Tibial artery (tissue), 4 donors: ENCODE results near the gene COPE.

Experiments used
- DNase-seq, 2 donors: peaks; one replicate each; pipeline ENCODE4 v3.0.0-alpha.2; 2019
- H3K27ac ChIP-seq, 2 donors: fragments of 200-600 bp; sonication (generic) in 1 of 2; 1 replicate in 1 of 2; 2 replicates in 1 of 2; pipeline ENCODE4 v1.5.1; 2018 to 2019; ENCODE audit warnings: mild to moderate bottlenecking in 1 of 2
- H3K27me3 ChIP-seq, 2 donors: fragments of 200-600 bp; sonication (generic) in 1 of 2; one replicate each; pipeline versions ENCODE4 v1.5.1 to v1.6.0; 2016 to 2019
- H3K36me3 ChIP-seq, 3 donors: fragments of 200-600 bp; sonication (generic) in 2 of 3; one replicate each; pipeline ENCODE4 v1.5.1; 2016 to 2019; ENCODE audit warnings: mild to moderate bottlenecking in 2 of 3
- H3K4me1 ChIP-seq, 4 donors: fragments of 200-600 bp; sonication (generic) in 2 of 4; 1 replicate in 3 of 4; 2 replicates in 1 of 4; pipeline ENCODE4 v1.5.1; 2016 to 2019
- H3K4me3 ChIP-seq, 2 donors: fragments of 200-600 bp; sonication (generic) in 1 of 2; 1 replicate in 1 of 2; 2 replicates in 1 of 2; pipeline ENCODE4 v1.5.1; 2018 to 2019; ENCODE audit warnings: mild to moderate bottlenecking in 2 of 2
- H3K9me3 ChIP-seq, 3 donors: fragments of 200-600 bp; sonication (generic) in 1 of 3; one replicate each; pipeline ENCODE4 v1.5.1; 2016 to 2019
- CTCF ChIP-seq, 2 experiments: fragments of 200-600 bp in 1 of 2; fragments of 450-650 bp in 1 of 2; IDR thresholded peaks; one replicate each; pipeline ENCODE4 v1.5.1; 2017 to 2019; ENCODE audit warnings: antibody characterized with exemption in 2 of 2, mild to moderate bottlenecking in 1 of 2, moderate library complexity in 1 of 2
- intact Hi-C: fragments of 100-400 bp; cut with DNase I; formaldehyde crosslinking; loops from one replicate; pipeline ENCODE4 v1.15.0; 2023; ENCODE audit warnings: low total_unique reads

COPE gene

DNA sequence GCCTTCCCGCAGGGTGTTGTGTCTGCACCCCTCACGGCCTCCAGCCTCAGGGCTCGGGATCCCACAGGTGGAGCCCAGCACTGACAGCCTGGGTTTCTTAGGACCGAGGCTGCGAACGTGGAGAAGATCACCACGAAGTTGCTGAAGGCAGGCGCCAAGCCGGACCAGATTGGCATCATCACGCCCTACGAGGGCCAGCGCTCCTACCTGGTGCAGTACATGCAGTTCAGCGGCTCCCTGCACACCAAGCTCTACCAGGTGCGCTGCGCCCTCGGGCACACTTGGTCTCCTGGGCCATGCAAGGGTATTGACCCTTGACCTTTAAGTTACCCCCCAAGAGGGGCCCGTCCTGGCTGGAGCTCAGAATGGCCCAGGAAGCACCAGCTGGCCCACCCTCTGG, 58.5 kb downstream of the COPE start:
- Histone ChIP-seq H3K4me1 (no peaks in the 10 kb centered on the region), H3K27me3 (no peaks in the 10 kb centered on the region), H3K27ac (no peak overlapping the region), H3K4me3 (no peak overlapping the region), H3K36me3 (peaks cover 97 to 100% (median 100%) of the 10 kb centered on the region in 3 donors), H3K9me3 (no peaks in the 10 kb centered on the region)
- intact Hi-C loops = no loop called here
- DNase-seq = no peak
- TF ChIP-seq CTCF (IDR thresholded peaks at IDR 0.05) = no peak

DNA sequence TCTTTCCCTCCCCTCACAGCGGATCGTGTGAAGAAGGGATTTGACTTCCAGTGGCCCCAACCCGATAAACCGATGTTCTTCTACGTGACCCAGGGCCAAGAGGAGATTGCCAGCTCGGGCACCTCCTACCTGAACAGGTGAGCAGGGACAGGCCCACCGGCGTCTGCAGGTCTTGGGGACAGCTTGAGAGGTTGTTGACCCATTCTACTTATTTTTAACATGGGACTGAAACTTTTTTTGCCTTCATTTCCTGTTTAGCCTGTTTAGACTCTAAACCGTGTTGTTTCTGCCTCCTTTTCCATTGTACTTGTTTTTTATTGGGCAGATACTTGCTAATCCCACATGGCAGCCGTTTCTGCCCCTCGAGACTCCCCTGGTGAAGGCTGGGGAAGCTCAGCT, 58.9 kb downstream of the COPE start:
- H3K9me3 ChIP-seq = no peaks in the 10 kb centered on the region
- no peak for TF ChIP-seq CTCF (IDR thresholded peaks at IDR 0.05)
- intact Hi-C loops = no loop called here
- no peak overlapping the region for H3K4me3 ChIP-seq
- DNase-seq = no peak
- no peaks in the 10 kb centered on the region for H3K27me3 ChIP-seq
- no peak overlapping the region for H3K27ac ChIP-seq
- H3K4me1 ChIP-seq = no peaks in the 10 kb centered on the region
- H3K36me3 ChIP-seq = peaks cover 97 to 100% (median 100%) of the 10 kb centered on the region in 3 donors

- intact Hi-C loops = no loop called here
- DNase-seq = no peak
- TF ChIP-seq CTCF (IDR thresholded peaks at IDR 0.05) = no peak
Observed at GRCh38 chr19:18859676-18860301, 59.4 kb downstream of the COPE start.

DNA sequence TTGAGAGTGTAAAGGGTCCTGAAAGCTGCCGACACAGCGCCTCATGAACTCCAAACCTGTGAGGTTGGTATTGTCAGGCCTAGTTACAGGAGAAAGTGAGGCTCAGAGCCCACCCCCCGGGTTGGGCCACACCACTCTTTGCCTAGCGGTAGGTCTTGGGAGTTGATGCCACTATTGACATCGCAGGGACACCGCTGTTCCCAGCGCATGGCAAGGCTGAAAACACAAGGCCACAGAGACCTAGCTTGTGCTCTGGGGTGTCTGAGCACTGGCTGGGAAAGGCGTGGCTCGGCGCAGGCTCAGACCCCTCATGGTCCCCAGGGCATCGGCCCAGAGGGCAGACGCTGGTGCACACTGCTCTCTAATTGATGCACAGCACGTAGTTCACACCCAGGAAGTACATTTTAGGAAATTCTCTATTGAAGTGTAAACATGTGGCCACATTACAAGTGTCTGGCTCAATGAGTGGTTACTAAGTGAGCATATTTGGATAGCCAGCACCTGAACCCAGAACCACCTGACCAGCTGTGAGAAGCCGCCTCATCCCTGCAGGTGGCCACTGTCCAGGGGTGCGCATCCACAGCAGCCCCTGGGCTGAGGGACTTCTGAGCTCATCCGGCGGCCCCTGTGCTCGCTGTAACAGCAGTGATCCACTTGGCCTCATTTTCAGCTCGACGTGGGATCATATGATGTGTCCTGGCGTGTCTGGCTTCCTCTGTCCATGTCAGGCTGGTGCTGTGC, 60.1 kb downstream of the COPE start:
- H3K9me3 ChIP-seq = no peaks in the 10 kb centered on the region
- H3K36me3 ChIP-seq = peaks cover 100% of the 10 kb centered on the region in 3 donors
- H3K4me1 ChIP-seq = no peaks in the 10 kb centered on the region
- no peak for TF ChIP-seq CTCF (IDR thresholded peaks at IDR 0.05)
- no peaks in the 10 kb centered on the region for H3K27me3 ChIP-seq
- no peak overlapping the region for H3K4me3 ChIP-seq
- no peak for DNase-seq
- no peak overlapping the region for H3K27ac ChIP-seq
- intact Hi-C loops = no loop called here

More at GRCh38 chr19:18859676-18860301, 59.4 kb downstream of the COPE start:
- Histone ChIP-seq H3K4me1 (no peaks in the 10 kb centered on the region), H3K4me3 (no peak overlapping the region), H3K36me3 (peaks cover 97 to 100% (median 100%) of the 10 kb centered on the region in 3 donors), H3K9me3 (no peaks in the 10 kb centered on the region), H3K27ac (no peak overlapping the region), H3K27me3 (no peaks in the 10 kb centered on the region)

- no peak overlapping the region for H3K4me3 ChIP-seq
- H3K27me3 ChIP-seq = no peaks in the 10 kb centered on the region
- H3K9me3 ChIP-seq = no peaks in the 10 kb centered on the region
- no peak overlapping the region for H3K27ac ChIP-seq
- no peak for TF ChIP-seq CTCF (IDR thresholded peaks at IDR 0.05)
- no peaks in the 10 kb centered on the region for H3K4me1 ChIP-seq
- H3K36me3 ChIP-seq = peaks cover 100% of the 10 kb centered on the region in 3 donors
- intact Hi-C loops = no loop called here
- DNase-seq = no peak
Observed at GRCh38 chr19:18857223-18857622, 62.0 kb downstream of the COPE start.
